Loucy (cell line): ENCODE results near the gene HCK.

Experiments
- H2AFZ ChIP-seq: fragments of 200-600 bp; sonication (generic); 2 replicates; pipeline ENCODE4 v1.6.0; 2016; ENCODE audit warnings: antibody characterized with exemption, mild to moderate bottlenecking, low read length, moderate library complexity
- H3F3A ChIP-seq: fragments of 200-600 bp; 2 replicates; pipeline ENCODE4 v1.6.0; 2016; ENCODE audit warnings: antibody characterized with exemption, low read depth, mild to moderate bottlenecking
- H3K27me3 ChIP-seq: fragments of 200-600 bp; sonication (generic); 2 replicates; pipeline ENCODE4 v1.6.1; 2014; ENCODE audit warnings: low read length, mild to moderate bottlenecking; ENCODE audit not compliant: insufficient read depth, poor library complexity, severe bottlenecking
- H3K36me3 ChIP-seq: fragments of 200-600 bp; sonication (generic); 2 replicates; pipeline ENCODE4 v1.6.1; 2016; ENCODE audit warnings: low read length; ENCODE audit not compliant: insufficient read depth
- H3K4me1 ChIP-seq: fragments of 200-600 bp; sonication (generic); 2 replicates; pipeline ENCODE4 v1.5.1; 2014; ENCODE audit warnings: low read length, mild to moderate bottlenecking; ENCODE audit not compliant: insufficient read depth, poor library complexity, severe bottlenecking
- H3K4me2 ChIP-seq: fragments of 200-600 bp; sonication (generic); 2 replicates; pipeline ENCODE4 v1.6.0; 2014; ENCODE audit warnings: antibody characterized with exemption, low read length, low read depth, mild to moderate bottlenecking; ENCODE audit not compliant: poor library complexity, severe bottlenecking
- H3K4me3 ChIP-seq: fragments of 200-600 bp; sonication (generic); 2 replicates; pipeline ENCODE4 v1.5.1; 2014; ENCODE audit warnings: low read length, mild to moderate bottlenecking, mixed read lengths; ENCODE audit not compliant: poor library complexity, severe bottlenecking
- H3K79me2 ChIP-seq: fragments of 200-600 bp; sonication (generic); 2 replicates; pipeline ENCODE4 v1.6.1; 2014; ENCODE audit warnings: low read length; ENCODE audit not compliant: insufficient read depth
- H3K9ac ChIP-seq: fragments of 200-600 bp; sonication (generic); 2 replicates; pipeline ENCODE4 v1.6.0; 2014; ENCODE audit warnings: mild to moderate bottlenecking, low read depth, low read length, moderate library complexity; ENCODE audit not compliant: poor library complexity, severe bottlenecking
- H3K9me2 ChIP-seq: fragments of 200-600 bp; sonication (generic); replicated peaks from 2 replicates; pipeline ENCODE4 v1.6.1; 2016; ENCODE audit warnings: low read depth, low read length, mixed read lengths
- H3K9me3 ChIP-seq: fragments of 200-600 bp; sonication (generic); 2 replicates; pipeline ENCODE4 v1.6.1; 2014; ENCODE audit warnings: mild to moderate bottlenecking, antibody characterized with exemption, low read length, low read depth; ENCODE audit not compliant: insufficient read depth
- H4K20me1 ChIP-seq: fragments of 200-600 bp; sonication (generic); 2 replicates; pipeline ENCODE4 v1.6.0; 2014; ENCODE audit warnings: antibody characterized with exemption, low read length, mild to moderate bottlenecking; ENCODE audit not compliant: insufficient read depth, poor library complexity, severe bottlenecking
- EZH2phosphoT487 ChIP-seq: fragments of 200-600 bp; IDR thresholded peaks from 2 replicates; pipeline ENCODE4 v1.6.1; 2018; ENCODE audit warnings: antibody characterized with exemption, mild to moderate bottlenecking, moderate library complexity, borderline replicate concordance
- TF ChIP-seq, protein P1 (sequence below): fragments of 200-600 bp; sonication (generic); conservative IDR thresholded peaks from 2 replicates; pipeline ENCODE4 v1.5.1; 2014; ENCODE audit warnings: mild to moderate bottlenecking, antibody characterized with exemption, low read length

The HCK gene

DNA sequence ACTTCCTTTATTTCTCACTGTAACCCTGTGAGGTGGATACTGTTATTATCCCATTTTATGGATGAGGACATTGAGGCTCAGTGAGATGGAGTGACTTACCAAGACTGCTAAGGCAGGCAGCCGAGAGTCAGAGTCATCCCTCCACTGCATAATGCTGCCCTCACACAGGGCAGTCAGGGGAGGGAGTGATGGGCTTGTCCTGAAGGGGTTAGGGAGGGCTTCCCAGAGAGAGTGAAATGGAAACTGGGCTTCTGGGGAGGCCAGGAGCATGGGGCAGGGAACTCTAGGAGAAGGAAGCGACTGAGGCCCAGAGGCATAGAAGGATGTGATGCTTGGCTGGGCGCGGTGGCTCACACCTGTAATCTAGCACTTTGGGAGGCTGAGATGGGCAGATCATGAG lies 88.6 kb downstream of the HCK start:
- no peaks in the 10 kb centered on the region for H3F3A ChIP-seq
- TF ChIP-seq, protein P1, sequence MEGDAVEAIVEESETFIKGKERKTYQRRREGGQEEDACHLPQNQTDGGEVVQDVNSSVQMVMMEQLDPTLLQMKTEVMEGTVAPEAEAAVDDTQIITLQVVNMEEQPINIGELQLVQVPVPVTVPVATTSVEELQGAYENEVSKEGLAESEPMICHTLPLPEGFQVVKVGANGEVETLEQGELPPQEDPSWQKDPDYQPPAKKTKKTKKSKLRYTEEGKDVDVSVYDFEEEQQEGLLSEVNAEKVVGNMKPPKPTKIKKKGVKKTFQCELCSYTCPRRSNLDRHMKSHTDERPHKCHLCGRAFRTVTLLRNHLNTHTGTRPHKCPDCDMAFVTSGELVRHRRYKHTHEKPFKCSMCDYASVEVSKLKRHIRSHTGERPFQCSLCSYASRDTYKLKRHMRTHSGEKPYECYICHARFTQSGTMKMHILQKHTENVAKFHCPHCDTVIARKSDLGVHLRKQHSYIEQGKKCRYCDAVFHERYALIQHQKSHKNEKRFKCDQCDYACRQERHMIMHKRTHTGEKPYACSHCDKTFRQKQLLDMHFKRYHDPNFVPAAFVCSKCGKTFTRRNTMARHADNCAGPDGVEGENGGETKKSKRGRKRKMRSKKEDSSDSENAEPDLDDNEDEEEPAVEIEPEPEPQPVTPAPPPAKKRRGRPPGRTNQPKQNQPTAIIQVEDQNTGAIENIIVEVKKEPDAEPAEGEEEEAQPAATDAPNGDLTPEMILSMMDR: no peak
- TF ChIP-seq EZH2phosphoT487: no peak
- peaks cover 94% of the 10 kb centered on the region; the same call in 1 of the 2 replicates for H3K36me3 ChIP-seq
- no peaks in the 10 kb centered on the region for H3K79me2 ChIP-seq
- no peaks in the 10 kb centered on the region for H3K9me2 ChIP-seq
- H3K27me3 ChIP-seq: no peaks in the 10 kb centered on the region
- no peak overlapping the region for H3K4me2 ChIP-seq
- H3K4me3 ChIP-seq: no peak overlapping the region
- no peak overlapping the region for H2AFZ ChIP-seq
- H4K20me1 ChIP-seq: no peaks in the 10 kb centered on the region
- H3K4me1 ChIP-seq: no peaks in the 10 kb centered on the region
- no peak overlapping the region for H3K9ac ChIP-seq
- H3K9me3 ChIP-seq: no peaks in the 10 kb centered on the region

DNA sequence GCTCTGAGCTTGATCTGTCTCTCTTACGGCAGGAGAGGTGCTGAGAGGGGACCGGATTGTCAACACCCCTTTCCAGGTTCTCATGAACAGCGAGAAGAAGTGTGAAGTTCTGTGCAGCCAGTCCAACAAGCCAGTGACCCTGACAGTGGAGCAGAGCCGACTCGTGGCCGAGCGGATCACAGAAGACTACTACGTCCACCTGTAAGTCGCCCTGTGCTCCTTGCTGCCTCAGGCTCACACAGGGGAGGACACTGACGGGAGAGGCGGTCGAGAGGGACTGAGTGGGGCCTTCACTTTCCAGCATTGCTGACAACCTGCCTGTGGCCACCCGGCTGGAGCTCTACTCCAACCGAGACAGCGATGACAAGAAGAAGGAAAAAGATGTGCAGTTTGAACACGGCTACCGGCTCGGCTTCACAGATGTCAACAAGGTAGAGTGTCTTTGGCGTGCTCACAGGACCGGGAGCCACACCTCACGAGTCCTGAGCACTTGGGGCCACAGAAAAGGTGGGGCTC lies 89.5 kb downstream of the HCK start:
- Histone ChIP-seq H3K4me3 (no peak overlapping the region), H3K27me3 (no peaks in the 10 kb centered on the region), H3F3A (no peaks in the 10 kb centered on the region), H3K9me2 (no peaks in the 10 kb centered on the region), H3K9ac (no peak overlapping the region), H2AFZ (no peak overlapping the region), H4K20me1 (no peaks in the 10 kb centered on the region), H3K4me2 (no peak overlapping the region), H3K4me1 (no peaks in the 10 kb centered on the region), H3K79me2 (no peaks in the 10 kb centered on the region), H3K9me3 (no peaks in the 10 kb centered on the region), H3K36me3 (peaks cover 95% of the 10 kb centered on the region; the same call in 1 of the 2 replicates)
- no peak for TF ChIP-seq EZH2phosphoT487
- TF ChIP-seq, protein P1: no peak

DNA sequence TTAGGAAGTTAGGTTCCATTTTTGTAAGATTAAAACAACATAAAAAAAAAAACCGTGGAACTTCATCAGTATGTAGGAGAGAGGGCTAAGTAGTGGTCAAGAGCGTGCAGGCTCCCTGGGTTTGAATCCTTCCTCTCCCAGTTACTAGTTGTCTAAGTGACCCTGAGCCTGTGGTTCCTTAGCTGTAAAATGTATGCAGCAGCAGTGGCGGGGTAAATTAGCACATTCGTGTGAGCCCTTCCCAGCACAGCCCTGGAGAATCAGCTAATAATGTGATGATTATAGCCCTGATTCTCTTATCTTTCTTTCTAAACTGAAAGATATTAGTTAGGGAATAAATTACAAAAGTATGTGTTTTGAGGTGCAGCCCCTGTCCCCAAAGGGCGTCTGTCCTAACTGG lies 90.0 kb downstream of the HCK start:
- H3K9ac ChIP-seq: no peak overlapping the region
- no peaks in the 10 kb centered on the region for H3K9me2 ChIP-seq
- H3K4me1 ChIP-seq: no peaks in the 10 kb centered on the region
- H3K4me2 ChIP-seq: no peak overlapping the region
- H3K9me3 ChIP-seq: no peaks in the 10 kb centered on the region
- H2AFZ ChIP-seq: no peak overlapping the region
- H3K36me3 ChIP-seq: peaks cover 95% of the 10 kb centered on the region; the same call in 1 of the 2 replicates
- no peaks in the 10 kb centered on the region for H3F3A ChIP-seq
- TF ChIP-seq, protein P1: no peak
- no peak for TF ChIP-seq EZH2phosphoT487
- H3K79me2 ChIP-seq: no peaks in the 10 kb centered on the region
- no peak overlapping the region for H3K4me3 ChIP-seq
- H3K27me3 ChIP-seq: no peaks in the 10 kb centered on the region
- no peaks in the 10 kb centered on the region for H4K20me1 ChIP-seq
